Gastrocnemius medialis (tissue), 4 donors: ENCODE data around the gene TSPAN11.

ENCODE experiments used
- POLR2A ChIP-seq, 2 donors: fragments of 450-650 bp; IDR thresholded peaks; one replicate each; pipeline ENCODE4 v1.6.1; 2017; ENCODE audit warnings: antibody characterized with exemption in 2 of 2, mild to moderate bottlenecking in 2 of 2, moderate library complexity in 2 of 2
- TF ChIP-seq, protein P1 (sequence below), 5 experiments: fragments of 450-650 bp in 3 of 5; fragments of 200-600 bp in 2 of 5; sonication (generic) in 2 of 5; IDR thresholded peaks in 4 of 5; conservative IDR thresholded peaks in 1 of 5; 1 replicate in 4 of 5; 2 replicates in 1 of 5; pipeline ENCODE4 v1.5.1; 2016 to 2019; ENCODE audit warnings: antibody characterized with exemption in 5 of 5, mild to moderate bottlenecking in 3 of 5, moderate library complexity in 3 of 5

GRCh38 chr12:30988646-30989286, 62.2 kb downstream of the TSPAN11 start:
- TF ChIP-seq, protein P1, sequence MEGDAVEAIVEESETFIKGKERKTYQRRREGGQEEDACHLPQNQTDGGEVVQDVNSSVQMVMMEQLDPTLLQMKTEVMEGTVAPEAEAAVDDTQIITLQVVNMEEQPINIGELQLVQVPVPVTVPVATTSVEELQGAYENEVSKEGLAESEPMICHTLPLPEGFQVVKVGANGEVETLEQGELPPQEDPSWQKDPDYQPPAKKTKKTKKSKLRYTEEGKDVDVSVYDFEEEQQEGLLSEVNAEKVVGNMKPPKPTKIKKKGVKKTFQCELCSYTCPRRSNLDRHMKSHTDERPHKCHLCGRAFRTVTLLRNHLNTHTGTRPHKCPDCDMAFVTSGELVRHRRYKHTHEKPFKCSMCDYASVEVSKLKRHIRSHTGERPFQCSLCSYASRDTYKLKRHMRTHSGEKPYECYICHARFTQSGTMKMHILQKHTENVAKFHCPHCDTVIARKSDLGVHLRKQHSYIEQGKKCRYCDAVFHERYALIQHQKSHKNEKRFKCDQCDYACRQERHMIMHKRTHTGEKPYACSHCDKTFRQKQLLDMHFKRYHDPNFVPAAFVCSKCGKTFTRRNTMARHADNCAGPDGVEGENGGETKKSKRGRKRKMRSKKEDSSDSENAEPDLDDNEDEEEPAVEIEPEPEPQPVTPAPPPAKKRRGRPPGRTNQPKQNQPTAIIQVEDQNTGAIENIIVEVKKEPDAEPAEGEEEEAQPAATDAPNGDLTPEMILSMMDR (IDR thresholded peaks at IDR 0.05 in 4 of 5, conservative IDR thresholded peaks at IDR 0.05 in 1 of 5) = no peak
- TF ChIP-seq POLR2A (IDR thresholded peaks at IDR 0.05) = no peak
